GM18867 (cell line): ENCODE measurements around the gene KLHL22.

Source experiments
- ATAC-seq: cut with Tn5 transposase; IDR thresholded peaks from one replicate; pipeline ENCODE4 v1.9.1; 2021; ENCODE audit warnings: mild to moderate bottlenecking, moderate library complexity; ENCODE audit not compliant: unreplicated experiment

KLHL22 gene

GRCh38 chr22:20434773-20435172 is 60.8 kb downstream of the KLHL22 start:
- ATAC-seq, result no peak

- ATAC-seq, result no peak
Measured at GRCh38 chr22:20434264-20434751, 61.3 kb downstream of the KLHL22 start.

- ATAC-seq, result no peak
Measured at GRCh38 chr22:20433686-20434241, 61.8 kb downstream of the KLHL22 start.

GRCh38 chr22:20433191-20433590 is 62.4 kb downstream of the KLHL22 start:
- ATAC-seq, result no peak

- no peak for ATAC-seq
Measured at GRCh38 chr22:20432244-20432686, 63.3 kb downstream of the KLHL22 start.

- ATAC-seq, result no peak
Measured at GRCh38 chr22:20431511-20432192, 63.9 kb downstream of the KLHL22 start.

- ATAC-seq, result no peak
Measured at GRCh38 chr22:20430720-20431510, 64.7 kb downstream of the KLHL22 start.

GRCh38 chr22:20430101-20430719 is 65.4 kb downstream of the KLHL22 start:
- ATAC-seq, result no peak

GRCh38 chr22:20429254-20430100 is 66.1 kb downstream of the KLHL22 start:
- no peak for ATAC-seq

- ATAC-seq, result no peak
Measured at GRCh38 chr22:20428496-20429253, 66.9 kb downstream of the KLHL22 start.

- no peak for ATAC-seq
Measured at GRCh38 chr22:20427945-20428417, 67.6 kb downstream of the KLHL22 start.

- no peak for ATAC-seq
Measured at GRCh38 chr22:20427104-20427944, 68.3 kb downstream of the KLHL22 start.

GRCh38 chr22:20426259-20426615 is 69.4 kb downstream of the KLHL22 start:
- no peak for ATAC-seq

GRCh38 chr22:20425566-20426258 is 69.9 kb downstream of the KLHL22 start:
- no peak for ATAC-seq

GRCh38 chr22:20424932-20425565 is 70.5 kb downstream of the KLHL22 start:
- ATAC-seq, result no peak

GRCh38 chr22:20424568-20424931 is 71.0 kb downstream of the KLHL22 start:
- no peak for ATAC-seq

GRCh38 chr22:20423906-20424551 is 71.6 kb downstream of the KLHL22 start:
- no peak for ATAC-seq
